OCI-LY1 (cell line): ENCODE data around the gene NR6A1.

ENCODE experiments used
- H2AFZ ChIP-seq: fragments of 200-600 bp; sonication (generic), shearing (Covaris generic); 2 replicates; pipeline ENCODE4 v1.6.0; 2014; ENCODE audit warnings: antibody characterized with exemption, mild to moderate bottlenecking, low read length
- H3F3A ChIP-seq: fragments of 200-600 bp; sonication (generic), shearing (Covaris generic); 2 replicates; pipeline ENCODE4 v1.6.0; 2014; ENCODE audit warnings: mild to moderate bottlenecking, antibody characterized with exemption, low read length, moderate library complexity; ENCODE audit not compliant: insufficient read depth
- H3K27ac ChIP-seq: fragments of 200-600 bp; sonication (generic); 2 replicates; pipeline ENCODE4 v1.5.1; 2014; ENCODE audit warnings: low read length, mixed run types, mild to moderate bottlenecking, low read depth; ENCODE audit not compliant: poor library complexity, severe bottlenecking
- H3K27me3 ChIP-seq: fragments of 200-600 bp; sonication (generic); 2 replicates; pipeline ENCODE4 v1.6.0; 2014; ENCODE audit warnings: antibody characterized with exemption, mild to moderate bottlenecking, low read length, moderate library complexity; ENCODE audit not compliant: insufficient read depth
- H3K36me3 ChIP-seq: fragments of 200-600 bp; sonication (generic); 2 replicates; pipeline ENCODE4 v1.6.1; 2014; ENCODE audit warnings: mild to moderate bottlenecking, antibody characterized with exemption, low read length, moderate library complexity, mixed read lengths; ENCODE audit not compliant: insufficient read depth
- H3K4me1 ChIP-seq: fragments of 200-600 bp; sonication (generic); 2 replicates; pipeline ENCODE4 v1.5.1; 2014; ENCODE audit warnings: mild to moderate bottlenecking, low read length, moderate library complexity; ENCODE audit not compliant: insufficient read depth, severe bottlenecking
- H3K4me2 ChIP-seq: fragments of 200-600 bp; sonication (generic), shearing (Covaris generic); 2 replicates; pipeline ENCODE4 v1.6.1; 2014; ENCODE audit warnings: low read length
- H3K4me3 ChIP-seq: fragments of 200-600 bp; sonication (generic); 2 replicates; pipeline ENCODE4 v1.5.1; 2014; ENCODE audit warnings: low read length, low read depth, mild to moderate bottlenecking, mixed read lengths; ENCODE audit not compliant: poor library complexity, severe bottlenecking
- H3K79me2 ChIP-seq: fragments of 200-600 bp; shearing (Covaris generic); 2 replicates; pipeline ENCODE4 v1.6.1; 2016; ENCODE audit warnings: mixed run types, low read length, mixed read lengths; ENCODE audit not compliant: insufficient read depth
- H3K9ac ChIP-seq: fragments of 200-600 bp; sonication (generic), shearing (Covaris generic); 2 replicates; pipeline ENCODE4 v1.6.1; 2014; ENCODE audit warnings: mild to moderate bottlenecking, low read length, mixed read lengths
- H3K9me2 ChIP-seq: fragments of 200-600 bp; sonication (generic), shearing (Covaris generic); 2 replicates; pipeline ENCODE4 v1.6.1; 2014; ENCODE audit warnings: low read depth, mild to moderate bottlenecking, low read length, mixed read lengths
- H3K9me3 ChIP-seq: fragments of 200-600 bp; shearing (Covaris generic); 2 replicates; pipeline ENCODE4 v1.6.1; 2014; ENCODE audit warnings: low read length, mixed read lengths
- H4K20me1 ChIP-seq: fragments of 200-600 bp; sonication (generic), shearing (Covaris generic); 2 replicates; pipeline ENCODE4 v1.6.0; 2016; ENCODE audit warnings: mild to moderate bottlenecking, low read length; ENCODE audit not compliant: insufficient read depth
- EZH2 ChIP-seq: fragments of 200-600 bp; sonication (generic), shearing (Covaris generic); IDR thresholded peaks from 2 replicates; pipeline ENCODE4 v1.8.0; 2017; ENCODE audit warnings: borderline replicate concordance, mixed run types, mild to moderate bottlenecking, antibody characterized with exemption, low read length, moderate library complexity, mixed read lengths
- TF ChIP-seq, protein P1 (sequence below): fragments of 200-600 bp; sonication (generic), shearing (Covaris generic); IDR thresholded peaks from 2 replicates; pipeline ENCODE4 v1.5.1; 2017; ENCODE audit warnings: mild to moderate bottlenecking, antibody characterized with exemption, low read length, moderate library complexity, mixed read lengths

The NR6A1 gene

DNA sequence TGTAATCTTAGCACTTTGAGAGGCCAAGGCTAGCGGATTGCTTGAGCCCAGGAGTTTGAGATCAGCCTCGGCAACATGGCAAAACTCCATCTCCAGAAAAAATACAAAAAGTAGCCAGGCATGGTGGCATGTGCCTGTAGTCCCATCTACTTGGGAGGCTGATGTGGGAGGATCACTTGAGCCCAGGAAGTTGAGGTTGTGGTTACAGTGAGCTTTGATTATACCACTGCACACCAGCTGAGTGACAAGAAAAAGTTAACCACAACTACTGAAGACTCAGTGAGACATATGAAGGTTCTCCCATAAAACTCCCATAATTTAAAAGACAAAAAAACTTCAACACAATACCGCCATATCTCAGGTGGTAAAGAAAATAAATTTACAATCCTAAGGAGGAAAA lies 98.0 kb downstream of the NR6A1 start:
- Histone ChIP-seq H3K4me2 (no peak overlapping the region), H3K27me3 (no peaks in the 10 kb centered on the region), H4K20me1 (no peaks in the 10 kb centered on the region)

DNA sequence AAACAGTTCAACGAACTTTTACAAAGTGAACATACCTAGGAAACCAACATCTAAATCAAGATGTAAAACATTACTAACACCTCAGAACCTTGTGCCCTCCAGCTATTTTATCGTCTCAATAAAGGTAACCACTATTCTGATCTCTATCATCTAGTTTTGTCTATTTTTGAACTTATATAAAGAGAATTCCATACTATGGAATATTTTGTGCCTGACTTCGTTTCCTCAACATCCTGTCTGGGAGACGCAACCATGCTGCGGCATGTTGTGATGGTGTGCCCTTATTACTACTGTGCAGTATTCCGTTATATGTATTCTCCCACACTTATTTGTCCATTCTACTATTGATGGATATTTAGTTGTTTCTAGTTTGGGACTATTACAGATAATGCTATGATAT lies 99.2 kb downstream of the NR6A1 start:
- peaks cover 56% of the 10 kb centered on the region for H3K79me2 ChIP-seq
- no peak overlapping the region for H3K4me2 ChIP-seq
- no peaks in the 10 kb centered on the region for H3K9me2 ChIP-seq
- peaks cover 17% of the 10 kb centered on the region for H3K36me3 ChIP-seq
- H4K20me1 ChIP-seq = no peaks in the 10 kb centered on the region
- TF ChIP-seq, protein P1, sequence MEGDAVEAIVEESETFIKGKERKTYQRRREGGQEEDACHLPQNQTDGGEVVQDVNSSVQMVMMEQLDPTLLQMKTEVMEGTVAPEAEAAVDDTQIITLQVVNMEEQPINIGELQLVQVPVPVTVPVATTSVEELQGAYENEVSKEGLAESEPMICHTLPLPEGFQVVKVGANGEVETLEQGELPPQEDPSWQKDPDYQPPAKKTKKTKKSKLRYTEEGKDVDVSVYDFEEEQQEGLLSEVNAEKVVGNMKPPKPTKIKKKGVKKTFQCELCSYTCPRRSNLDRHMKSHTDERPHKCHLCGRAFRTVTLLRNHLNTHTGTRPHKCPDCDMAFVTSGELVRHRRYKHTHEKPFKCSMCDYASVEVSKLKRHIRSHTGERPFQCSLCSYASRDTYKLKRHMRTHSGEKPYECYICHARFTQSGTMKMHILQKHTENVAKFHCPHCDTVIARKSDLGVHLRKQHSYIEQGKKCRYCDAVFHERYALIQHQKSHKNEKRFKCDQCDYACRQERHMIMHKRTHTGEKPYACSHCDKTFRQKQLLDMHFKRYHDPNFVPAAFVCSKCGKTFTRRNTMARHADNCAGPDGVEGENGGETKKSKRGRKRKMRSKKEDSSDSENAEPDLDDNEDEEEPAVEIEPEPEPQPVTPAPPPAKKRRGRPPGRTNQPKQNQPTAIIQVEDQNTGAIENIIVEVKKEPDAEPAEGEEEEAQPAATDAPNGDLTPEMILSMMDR = no peak
- no peak for TF ChIP-seq EZH2
- no peak overlapping the region for H3K4me3 ChIP-seq
- no peaks in the 10 kb centered on the region for H3K9me3 ChIP-seq
- no peaks in the 10 kb centered on the region for H3K4me1 ChIP-seq
- H2AFZ ChIP-seq = no peak overlapping the region
- no peak overlapping the region for H3K9ac ChIP-seq
- no peak overlapping the region for H3K27ac ChIP-seq
- no peaks in the 10 kb centered on the region for H3K27me3 ChIP-seq
- no peaks in the 10 kb centered on the region for H3F3A ChIP-seq

More for the DNA sequence above, 98.0 kb downstream of the NR6A1 start:
- no peaks in the 10 kb centered on the region for H3F3A ChIP-seq
- no peak overlapping the region for H2AFZ ChIP-seq
- H3K9me2 ChIP-seq = no peaks in the 10 kb centered on the region
- H3K4me1 ChIP-seq = no peaks in the 10 kb centered on the region
- no peak overlapping the region for H3K27ac ChIP-seq
- TF ChIP-seq EZH2 = no peak
- TF ChIP-seq, protein P1 = no peak
- no peak overlapping the region for H3K4me3 ChIP-seq
- peaks cover 21% of the 10 kb centered on the region for H3K36me3 ChIP-seq
- peaks cover 44% of the 10 kb centered on the region for H3K79me2 ChIP-seq
- no peaks in the 10 kb centered on the region for H3K9me3 ChIP-seq
- H3K9ac ChIP-seq = no peak overlapping the region

DNA sequence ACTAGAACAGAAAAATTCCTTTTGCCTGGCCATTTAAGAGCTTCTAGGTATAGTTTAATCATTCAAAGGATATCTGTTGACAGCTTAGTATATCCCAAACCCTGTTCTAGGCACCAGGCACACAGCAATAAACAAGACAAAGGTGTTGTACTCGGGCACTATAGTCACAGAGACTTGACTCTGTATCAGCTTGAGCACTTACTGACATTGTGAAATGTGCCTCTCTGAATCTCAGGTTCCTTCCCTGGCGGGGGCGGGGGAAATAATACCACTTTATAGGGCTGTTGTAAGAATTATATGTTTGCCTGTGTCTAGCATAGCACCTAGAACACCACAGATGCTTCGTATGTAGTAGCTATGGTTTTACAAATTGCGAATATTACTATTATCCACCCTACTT lies 104.5 kb downstream of the NR6A1 start:
- no peaks in the 10 kb centered on the region for H3K27me3 ChIP-seq
- no peak overlapping the region for H3K27ac ChIP-seq
- TF ChIP-seq EZH2 = no peak
- TF ChIP-seq, protein P1 = no peak
- H4K20me1 ChIP-seq = no peaks in the 10 kb centered on the region
- no peak overlapping the region for H3K4me2 ChIP-seq
- H3F3A ChIP-seq = no peaks in the 10 kb centered on the region
- H3K9ac ChIP-seq = no peak overlapping the region
- H3K79me2 ChIP-seq = peaks cover 93% of the 10 kb centered on the region
- no peak overlapping the region for H2AFZ ChIP-seq
- H3K9me2 ChIP-seq = no peaks in the 10 kb centered on the region
- H3K4me1 ChIP-seq = peaks cover 20% of the 10 kb centered on the region
- peaks cover 17% of the 10 kb centered on the region; the same call in 1 of the 2 replicates for H3K36me3 ChIP-seq
- no peaks in the 10 kb centered on the region for H3K9me3 ChIP-seq
- no peak overlapping the region for H3K4me3 ChIP-seq
